ENCODE results near the gene C11orf21.

Gene C11orf21

DNA sequence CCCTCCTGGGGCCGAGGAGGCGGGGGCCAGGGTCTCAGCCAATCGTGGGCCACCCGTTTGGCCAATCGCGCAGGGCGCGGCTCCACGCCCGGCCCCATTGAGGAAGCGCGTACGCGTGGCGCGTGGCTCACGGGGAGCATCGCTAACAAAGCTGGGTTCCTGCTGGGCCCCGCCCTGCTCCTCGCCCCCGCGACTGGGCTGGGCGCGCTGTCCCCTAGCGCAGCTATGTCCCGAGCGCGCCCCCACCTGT lies 30.7 kb downstream of the C11orf21 start:
- no peak for DNase-seq (ENCODE audit: low read depth in 1 of 2, low spot score in 1 of 2)
- TF ChIP-seq, protein P1, sequence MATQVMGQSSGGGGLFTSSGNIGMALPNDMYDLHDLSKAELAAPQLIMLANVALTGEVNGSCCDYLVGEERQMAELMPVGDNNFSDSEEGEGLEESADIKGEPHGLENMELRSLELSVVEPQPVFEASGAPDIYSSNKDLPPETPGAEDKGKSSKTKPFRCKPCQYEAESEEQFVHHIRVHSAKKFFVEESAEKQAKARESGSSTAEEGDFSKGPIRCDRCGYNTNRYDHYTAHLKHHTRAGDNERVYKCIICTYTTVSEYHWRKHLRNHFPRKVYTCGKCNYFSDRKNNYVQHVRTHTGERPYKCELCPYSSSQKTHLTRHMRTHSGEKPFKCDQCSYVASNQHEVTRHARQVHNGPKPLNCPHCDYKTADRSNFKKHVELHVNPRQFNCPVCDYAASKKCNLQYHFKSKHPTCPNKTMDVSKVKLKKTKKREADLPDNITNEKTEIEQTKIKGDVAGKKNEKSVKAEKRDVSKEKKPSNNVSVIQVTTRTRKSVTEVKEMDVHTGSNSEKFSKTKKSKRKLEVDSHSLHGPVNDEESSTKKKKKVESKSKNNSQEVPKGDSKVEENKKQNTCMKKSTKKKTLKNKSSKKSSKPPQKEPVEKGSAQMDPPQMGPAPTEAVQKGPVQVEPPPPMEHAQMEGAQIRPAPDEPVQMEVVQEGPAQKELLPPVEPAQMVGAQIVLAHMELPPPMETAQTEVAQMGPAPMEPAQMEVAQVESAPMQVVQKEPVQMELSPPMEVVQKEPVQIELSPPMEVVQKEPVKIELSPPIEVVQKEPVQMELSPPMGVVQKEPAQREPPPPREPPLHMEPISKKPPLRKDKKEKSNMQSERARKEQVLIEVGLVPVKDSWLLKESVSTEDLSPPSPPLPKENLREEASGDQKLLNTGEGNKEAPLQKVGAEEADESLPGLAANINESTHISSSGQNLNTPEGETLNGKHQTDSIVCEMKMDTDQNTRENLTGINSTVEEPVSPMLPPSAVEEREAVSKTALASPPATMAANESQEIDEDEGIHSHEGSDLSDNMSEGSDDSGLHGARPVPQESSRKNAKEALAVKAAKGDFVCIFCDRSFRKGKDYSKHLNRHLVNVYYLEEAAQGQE (IDR thresholded peaks at IDR 0.05; ENCODE audit: insufficient replicate concordance, low read depth) = no peak
- no peak overlapping the region for H3K4me3 ChIP-seq (replicated peaks; ENCODE audit: insufficient read depth, low read length)
- no peak overlapping the region for H3K27ac ChIP-seq (replicated peaks)
- peaks cover 19% of the 10 kb centered on the region for H3K27me3 ChIP-seq (ENCODE audit: insufficient read depth, poor library complexity, severe bottlenecking)

DNA sequence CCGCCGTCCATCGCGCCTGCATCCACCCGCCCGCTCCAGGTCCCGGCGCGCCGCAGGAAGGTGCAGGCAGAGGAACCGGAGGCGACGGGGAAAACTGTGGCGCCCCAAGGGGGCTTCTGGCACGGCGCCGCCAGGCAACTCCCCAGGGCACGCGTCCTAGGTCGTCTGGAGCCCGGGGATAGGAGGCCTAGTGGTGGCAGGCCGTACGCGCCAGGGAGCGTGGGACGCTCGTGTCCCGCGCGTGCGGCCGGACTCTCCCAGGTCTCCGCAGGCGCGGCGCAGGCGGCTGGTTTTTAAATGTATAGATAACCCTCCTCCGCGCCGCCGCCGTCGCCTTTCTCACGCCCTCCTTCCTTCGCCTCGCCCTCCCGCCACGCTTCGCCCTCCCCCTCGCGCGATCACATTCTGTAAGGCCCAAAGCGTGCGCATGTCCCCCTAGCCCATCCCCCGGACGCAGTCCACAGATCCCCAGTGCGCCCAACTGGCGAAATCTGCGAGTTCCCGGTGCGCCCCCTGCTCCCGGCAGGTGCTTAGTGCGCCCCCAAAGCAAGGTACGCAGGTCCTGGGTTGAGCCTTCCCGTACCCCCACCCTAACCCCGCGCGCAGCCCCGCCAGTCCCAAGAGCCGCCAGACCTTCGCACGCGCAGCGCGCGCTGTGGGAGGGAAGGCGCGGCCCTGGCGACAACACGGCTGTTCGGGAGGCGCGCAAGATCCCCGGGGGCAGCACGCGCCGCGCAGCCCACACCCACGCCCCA lies 31.2 kb downstream of the C11orf21 start, which contains the start of gene ASCL2:
ASCL2 (minus strand) TSS at position 267 of the 755 bp plus-strand sequence; CDS start at position 11, 256 bp downstream.
- H3K27me3 ChIP-seq (ENCODE audit: insufficient read depth, poor library complexity, severe bottlenecking) = peaks cover 19% of the 10 kb centered on the region
- no peak within 1 kb of the TSS for H3K27ac ChIP-seq (replicated peaks)
- no peak for DNase-seq (ENCODE audit: low read depth in 1 of 2, low spot score in 1 of 2)
- H3K4me3 ChIP-seq (replicated peaks; ENCODE audit: insufficient read depth, low read length) = peak within 1 kb of the TSS; percentile 38
- no peak for TF ChIP-seq GABPA (IDR thresholded peaks at IDR 0.05; ENCODE audit: low read depth)
- TF ChIP-seq, protein P1 (IDR thresholded peaks at IDR 0.05; ENCODE audit: insufficient replicate concordance, low read depth) = no peak
- TF ChIP-seq, protein P2, sequence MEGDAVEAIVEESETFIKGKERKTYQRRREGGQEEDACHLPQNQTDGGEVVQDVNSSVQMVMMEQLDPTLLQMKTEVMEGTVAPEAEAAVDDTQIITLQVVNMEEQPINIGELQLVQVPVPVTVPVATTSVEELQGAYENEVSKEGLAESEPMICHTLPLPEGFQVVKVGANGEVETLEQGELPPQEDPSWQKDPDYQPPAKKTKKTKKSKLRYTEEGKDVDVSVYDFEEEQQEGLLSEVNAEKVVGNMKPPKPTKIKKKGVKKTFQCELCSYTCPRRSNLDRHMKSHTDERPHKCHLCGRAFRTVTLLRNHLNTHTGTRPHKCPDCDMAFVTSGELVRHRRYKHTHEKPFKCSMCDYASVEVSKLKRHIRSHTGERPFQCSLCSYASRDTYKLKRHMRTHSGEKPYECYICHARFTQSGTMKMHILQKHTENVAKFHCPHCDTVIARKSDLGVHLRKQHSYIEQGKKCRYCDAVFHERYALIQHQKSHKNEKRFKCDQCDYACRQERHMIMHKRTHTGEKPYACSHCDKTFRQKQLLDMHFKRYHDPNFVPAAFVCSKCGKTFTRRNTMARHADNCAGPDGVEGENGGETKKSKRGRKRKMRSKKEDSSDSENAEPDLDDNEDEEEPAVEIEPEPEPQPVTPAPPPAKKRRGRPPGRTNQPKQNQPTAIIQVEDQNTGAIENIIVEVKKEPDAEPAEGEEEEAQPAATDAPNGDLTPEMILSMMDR (IDR thresholded peaks at IDR 0.05; ENCODE audit: insufficient read depth, low read length) = no peak
- TF ChIP-seq POLR2AphosphoS5 (IDR thresholded peaks at IDR 0.05; ENCODE audit: low read depth) = no peak
- no peak for TF ChIP-seq SPI1 (IDR thresholded peaks at IDR 0.05; ENCODE audit: borderline replicate concordance, low read depth)

DNA sequence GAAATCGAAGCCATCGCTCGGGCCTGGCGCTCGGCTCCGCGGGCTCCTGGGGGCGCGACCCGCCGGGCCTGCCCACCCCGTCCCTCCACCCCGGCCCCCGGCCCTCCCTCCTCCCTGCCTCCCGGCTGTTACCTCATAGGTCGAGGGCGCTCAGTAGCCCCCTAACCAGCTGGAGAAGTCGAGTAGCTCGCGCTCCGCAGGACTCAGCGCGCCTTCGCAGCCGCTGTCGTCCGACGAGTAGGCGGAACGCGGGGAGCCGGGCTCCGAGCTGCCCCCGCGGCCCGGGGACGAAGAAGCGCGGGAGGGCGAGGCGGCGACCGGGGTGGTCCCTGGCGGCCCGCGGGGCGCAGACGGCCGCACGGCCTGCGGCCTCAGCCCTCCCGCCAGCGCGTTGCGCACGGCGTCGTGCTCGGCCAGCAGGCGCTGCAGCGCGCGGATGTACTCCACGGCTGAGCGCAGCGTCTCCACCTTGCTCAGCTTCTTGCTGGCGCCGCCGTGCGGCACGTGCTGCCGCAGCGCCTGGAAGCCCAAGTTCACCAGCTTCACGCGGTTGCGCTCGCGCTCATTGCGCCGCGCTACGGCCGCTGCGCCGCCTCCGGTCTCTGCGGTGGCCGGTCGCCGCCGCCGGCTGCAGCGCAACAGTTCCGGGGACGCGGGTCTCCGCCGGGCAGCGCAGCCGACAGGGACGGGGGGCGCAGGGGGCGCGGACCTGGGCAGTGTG lies 32.0 kb downstream of the C11orf21 start:
- H3K27ac ChIP-seq (replicated peaks) = no peak overlapping the region
- DNase-seq (ENCODE audit: low read depth in 1 of 2, low spot score in 1 of 2) = peak; percentile 65 to 66
- peak overlapping the region; percentile 38 for H3K4me3 ChIP-seq (replicated peaks; ENCODE audit: insufficient read depth, low read length)
- TF ChIP-seq SPI1 (IDR thresholded peaks at IDR 0.05; ENCODE audit: borderline replicate concordance, low read depth) = no peak
- TF ChIP-seq, protein P1 (IDR thresholded peaks at IDR 0.05; ENCODE audit: insufficient replicate concordance, low read depth) = no peak
- 0 out of 2 replicates have a peak, but pooled peaks have one; percentile 18 for TF ChIP-seq POLR2AphosphoS5 (IDR thresholded peaks at IDR 0.05; ENCODE audit: low read depth)
- peaks cover 19% of the 10 kb centered on the region for H3K27me3 ChIP-seq (ENCODE audit: insufficient read depth, poor library complexity, severe bottlenecking)
